MM.1S (cell line): ENCODE data around the gene THBS3.

Experiments used
- CTCF ChIP-seq: fragments of 300-600 bp; sonication (generic); IDR thresholded peaks from 2 replicates; pipeline ENCODE4 v1.5.1; 2016; ENCODE audit warnings: antibody characterized with exemption, low read length, mixed read lengths
- EZH2 ChIP-seq: fragments of 300-600 bp; sonication (generic); optimal IDR thresholded peaks from 2 replicates; pipeline ENCODE3; 2017; ENCODE audit warnings: low read depth, mild to moderate bottlenecking, antibody characterized with exemption, low read length, mixed read lengths

- TF ChIP-seq CTCF (no peak), EZH2 (no peak)
Observed at GRCh38 chr1:155218854-155219591, 11.3 kb upstream of the THBS3 start.
